SU-DHL-6 (cell line): ENCODE data around the gene IRF2.

Experiments used
- EZH2phosphoT487 ChIP-seq: fragments of 200-600 bp; sonication (generic), shearing (Covaris generic); conservative IDR thresholded peaks from 2 replicates; pipeline ENCODE4 v1.6.1; 2018; ENCODE audit warnings: mild to moderate bottlenecking, antibody characterized with exemption, low read length, moderate library complexity, mixed read lengths
- TF ChIP-seq, protein P1 (sequence below): fragments of 200-600 bp; sonication (generic); IDR thresholded peaks from one replicate; pipeline ENCODE4 v1.5.1; 2017; ENCODE audit warnings: antibody characterized with exemption, mild to moderate bottlenecking, low read length, moderate library complexity; ENCODE audit not compliant: insufficient read depth, poor library complexity, severe bottlenecking

- TF ChIP-seq, protein P1, sequence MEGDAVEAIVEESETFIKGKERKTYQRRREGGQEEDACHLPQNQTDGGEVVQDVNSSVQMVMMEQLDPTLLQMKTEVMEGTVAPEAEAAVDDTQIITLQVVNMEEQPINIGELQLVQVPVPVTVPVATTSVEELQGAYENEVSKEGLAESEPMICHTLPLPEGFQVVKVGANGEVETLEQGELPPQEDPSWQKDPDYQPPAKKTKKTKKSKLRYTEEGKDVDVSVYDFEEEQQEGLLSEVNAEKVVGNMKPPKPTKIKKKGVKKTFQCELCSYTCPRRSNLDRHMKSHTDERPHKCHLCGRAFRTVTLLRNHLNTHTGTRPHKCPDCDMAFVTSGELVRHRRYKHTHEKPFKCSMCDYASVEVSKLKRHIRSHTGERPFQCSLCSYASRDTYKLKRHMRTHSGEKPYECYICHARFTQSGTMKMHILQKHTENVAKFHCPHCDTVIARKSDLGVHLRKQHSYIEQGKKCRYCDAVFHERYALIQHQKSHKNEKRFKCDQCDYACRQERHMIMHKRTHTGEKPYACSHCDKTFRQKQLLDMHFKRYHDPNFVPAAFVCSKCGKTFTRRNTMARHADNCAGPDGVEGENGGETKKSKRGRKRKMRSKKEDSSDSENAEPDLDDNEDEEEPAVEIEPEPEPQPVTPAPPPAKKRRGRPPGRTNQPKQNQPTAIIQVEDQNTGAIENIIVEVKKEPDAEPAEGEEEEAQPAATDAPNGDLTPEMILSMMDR = no peak
- no peak for TF ChIP-seq EZH2phosphoT487
Observed at GRCh38 chr4:184387351-184387750, 87.0 kb downstream of the IRF2 start.
